Stomach (tissue), 9 donors: ENCODE measurements around the gene PFKM. TPM values are rescaled to one million over a fixed set of nuclear protein-coding genes. Genes with fewer than 3 reads are reported as not detected.

Experiments used
- DNase-seq, 2 donors: peaks; one replicate each; pipeline versions ENCODE4 v3.0.0 to v3.0.0-alpha.2; 2013 to 2019
- H3K27ac ChIP-seq, 5 donors: fragments of 200-600 bp in 4 of 5; sonication (generic) in 4 of 5; one replicate each; pipeline ENCODE4 v1.5.1; 2013 to 2019; ENCODE audit warnings: mild to moderate bottlenecking in 1 of 5, moderate library complexity in 1 of 5
- H3K27me3 ChIP-seq, 3 donors: fragments of 200-600 bp; sonication (generic); one replicate each; pipeline ENCODE4 v1.5.1; 2017 to 2019; ENCODE audit warnings: mixed run types in 1 of 3
- H3K36me3 ChIP-seq, 4 donors: fragments of 200-600 bp; sonication (generic); 1 replicate in 3 of 4; 2 replicates in 1 of 4; pipeline ENCODE4 v1.5.1; 2016 to 2019
- H3K4me1 ChIP-seq, 4 donors: fragments of 200-600 bp; sonication (generic); one replicate each; pipeline ENCODE4 v1.5.1; 2016 to 2019
- H3K4me3 ChIP-seq, 4 donors: fragments of 200-600 bp; sonication (generic) in 3 of 4; one replicate each; pipeline ENCODE4 v1.5.1; 2016 to 2019; ENCODE audit warnings: mild to moderate bottlenecking in 1 of 4
- H3K9me3 ChIP-seq, 4 donors: fragments of 200-600 bp; sonication (generic); one replicate each; pipeline ENCODE4 v1.5.1; 2016 to 2019
- EP300 ChIP-seq: sonication (generic); formaldehyde crosslinking; IDR thresholded peaks from one replicate; pipeline ENCODE4 v1.6.1; 2017; ENCODE audit warnings: antibody characterized with exemption
- POLR2A ChIP-seq, 4 donors: fragments of 450-650 bp; IDR thresholded peaks; one replicate each; pipeline ENCODE4 v1.6.1; 2016; ENCODE audit warnings: antibody characterized with exemption in 4 of 4, control low read depth in 2 of 4, mild to moderate bottlenecking in 1 of 4, moderate library complexity in 1 of 4
- POLR2AphosphoS5 ChIP-seq, 3 donors: sonication (generic); formaldehyde crosslinking; IDR thresholded peaks; one replicate each; pipeline ENCODE4 v1.6.1; 2016; ENCODE audit warnings: antibody characterized with exemption in 3 of 3
- WGBS, 5 donors: extraction: QIAGEN DNeasy Blood & Tissue Kit in 3 of 5; methylation state at CpG; one replicate each; pipeline versions ENCODE4 v1.1.5 to v1.1.7; 2013 to 2018; 5-methylcytosine and 5-hydroxymethylcytosine counted together
- intact Hi-C: fragments of 100-400 bp; cut with DNase I; formaldehyde crosslinking; loops from one replicate; pipeline ENCODE4 v1.15.1; 2023; ENCODE audit warnings: low total_unique reads
- polyA plus RNA-seq, 3 donors: library from polyadenylated mRNA; stranded (reverse); fragments of 200-250 nt; gene quantifications; one replicate each; pipeline ENCODE4 v1.2.3, GENCODE V29; 2013
- small RNA-seq, 4 donors: library from RNA; depleted of rRNA; stranded (forward); fragments of <200 nt; gene quantifications; one replicate each; pipeline ENCODE3, GENCODE V24; 2016
- total RNA-seq, 5 donors: library from RNA; depleted of rRNA; stranded (reverse); fragments of >200 nt; gene quantifications; one replicate each; pipeline versions ENCODE4 v1.1.0 to v1.2.3, GENCODE V29; 2014 to 2016
- TF ChIP-seq, protein P1 (sequence below), 7 experiments: fragments of 450-650 bp in 4 of 7; fragments of 200-600 bp in 3 of 7; sonication (generic) in 3 of 7; IDR thresholded peaks; one replicate each; pipeline ENCODE4 v1.5.1; 2016 to 2019; ENCODE audit warnings: antibody characterized with exemption in 7 of 7, control low read depth in 2 of 7, mild to moderate bottlenecking in 1 of 7
- donor health status: healthy with polysubstance abuse.
- donor health status: Bipolar disorder and iron deficiency.
- donor health status: healthy.

The PFKM gene
- total and polyA plus RNA-seq, 8 donors, result 9.3 to 57.1 (median 17.7) TPM

GRCh38 chr12:48194799-48195201, 75.6 kb downstream of the PFKM start:
- TF ChIP-seq, protein P1, sequence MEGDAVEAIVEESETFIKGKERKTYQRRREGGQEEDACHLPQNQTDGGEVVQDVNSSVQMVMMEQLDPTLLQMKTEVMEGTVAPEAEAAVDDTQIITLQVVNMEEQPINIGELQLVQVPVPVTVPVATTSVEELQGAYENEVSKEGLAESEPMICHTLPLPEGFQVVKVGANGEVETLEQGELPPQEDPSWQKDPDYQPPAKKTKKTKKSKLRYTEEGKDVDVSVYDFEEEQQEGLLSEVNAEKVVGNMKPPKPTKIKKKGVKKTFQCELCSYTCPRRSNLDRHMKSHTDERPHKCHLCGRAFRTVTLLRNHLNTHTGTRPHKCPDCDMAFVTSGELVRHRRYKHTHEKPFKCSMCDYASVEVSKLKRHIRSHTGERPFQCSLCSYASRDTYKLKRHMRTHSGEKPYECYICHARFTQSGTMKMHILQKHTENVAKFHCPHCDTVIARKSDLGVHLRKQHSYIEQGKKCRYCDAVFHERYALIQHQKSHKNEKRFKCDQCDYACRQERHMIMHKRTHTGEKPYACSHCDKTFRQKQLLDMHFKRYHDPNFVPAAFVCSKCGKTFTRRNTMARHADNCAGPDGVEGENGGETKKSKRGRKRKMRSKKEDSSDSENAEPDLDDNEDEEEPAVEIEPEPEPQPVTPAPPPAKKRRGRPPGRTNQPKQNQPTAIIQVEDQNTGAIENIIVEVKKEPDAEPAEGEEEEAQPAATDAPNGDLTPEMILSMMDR (IDR thresholded peaks at IDR 0.05), result no peak
- TF ChIP-seq POLR2AphosphoS5 (IDR thresholded peaks at IDR 0.05) (no peak), POLR2A (IDR thresholded peaks at IDR 0.05) (no peak), EP300 (no peak)
- no peaks in the 10 kb centered on the region for H3K36me3 ChIP-seq
- H3K4me1 ChIP-seq, result peaks cover 4 to 21% (median 16%) of the 10 kb centered on the region in 4 donors
- peaks cover 0 to 19% (median 0%) of the 10 kb centered on the region in 3 donors for H3K27me3 ChIP-seq
- no peak for DNase-seq
- H3K9me3 ChIP-seq, result no peaks in the 10 kb centered on the region
- no peak overlapping the region for H3K27ac ChIP-seq
- WGBS, 5 donors, result 36 to 61% (median 53%) methylated on average over 1 of the region's 1 CpG
- intact Hi-C loops, result no loop called here
- H3K4me3 ChIP-seq, result no peak overlapping the region

Small RNA genes within 50 kb of the gene (small RNA-seq; reads per million reads assigned to genes)
- gene MIR6505, result 0 to 0.31 (median 0) reads per million in 4 donors
- 0 reads per million in 4 donors for gene RNU6-1203P

Other genes starting within 250 kb of the PFKM start
- 10 to 100 TPM in 2 of 5 donors, 1 to 10 TPM in 3; 2.8 to 22.3 (median 8.8) TPM for gene VDR, start 214.4 kb upstream of the PFKM start, total RNA-seq
- 1 to 10 TPM; 4.0 to 4.9 (median 4.5) TPM for gene VDR, start 214.4 kb upstream of the PFKM start, polyA plus RNA-seq
- 100 to 1,000 TPM in 1 of 5 donors, 10 to 100 TPM in 4; 29.8 to 254 (median 79.0) TPM for gene TMEM106C, start 155.8 kb upstream of the PFKM start, total RNA-seq
- 10 to 100 TPM; 40.7 to 61.6 (median 51.5) TPM for gene TMEM106C, start 155.8 kb upstream of the PFKM start, polyA plus RNA-seq
- 10 to 100 TPM in 1 of 5 donors, 1 to 10 TPM in 2, not detected in 2; 2.2 to 14.5 (median 7.6) TPM for gene COL2A1, start 114.9 kb upstream of the PFKM start, total RNA-seq
- gene COL2A1, start 114.9 kb upstream of the PFKM start, polyA plus RNA-seq, result 10 to 100 TPM in 1 of 3 donors, 1 to 10 TPM in 2; 4.0 to 13.7 (median 6.0) TPM
- 10 to 100 TPM in 4 of 5 donors, 1 to 10 TPM in 1; 8.4 to 27.5 (median 14.2) TPM for gene SENP1, start 13.3 kb upstream of the PFKM start, total RNA-seq
- gene SENP1, start 13.3 kb upstream of the PFKM start, polyA plus RNA-seq, result 1 to 10 TPM; 2.9 to 4.1 (median 3.7) TPM
- gene ASB8, start 38.2 kb downstream of the PFKM start, total RNA-seq, result 10 to 100 TPM in 3 of 5 donors, 1 to 10 TPM in 2; 4.3 to 47.2 (median 19.2) TPM
- 10 to 100 TPM; 12.1 to 29.8 (median 15.8) TPM for gene ASB8, start 38.2 kb downstream of the PFKM start, polyA plus RNA-seq
- under 1 TPM in 3 of 5 donors, not detected in 2; 0.29 to 0.89 (median 0.55) TPM for gene CCDC184, start 64.3 kb downstream of the PFKM start, total RNA-seq
- gene CCDC184, start 64.3 kb downstream of the PFKM start, polyA plus RNA-seq, result 1 to 10 TPM; 1.1 to 4.7 (median 1.3) TPM
- gene OR10AD1, start 83.9 kb downstream of the PFKM start, total RNA-seq, result not detected
- not detected for gene OR10AD1, start 83.9 kb downstream of the PFKM start, polyA plus RNA-seq
- gene ZNF641, start 231.6 kb downstream of the PFKM start, total RNA-seq, result 10 to 100 TPM in 3 of 5 donors, 1 to 10 TPM in 1, under 1 TPM in 1; 0.58 to 39.3 (median 12.6) TPM
- gene ZNF641, start 231.6 kb downstream of the PFKM start, polyA plus RNA-seq, result 1 to 10 TPM; 3.6 to 5.7 (median 4.9) TPM